ENCODE measurements around the gene HOXB3.

The HOXB3 gene

DNA sequence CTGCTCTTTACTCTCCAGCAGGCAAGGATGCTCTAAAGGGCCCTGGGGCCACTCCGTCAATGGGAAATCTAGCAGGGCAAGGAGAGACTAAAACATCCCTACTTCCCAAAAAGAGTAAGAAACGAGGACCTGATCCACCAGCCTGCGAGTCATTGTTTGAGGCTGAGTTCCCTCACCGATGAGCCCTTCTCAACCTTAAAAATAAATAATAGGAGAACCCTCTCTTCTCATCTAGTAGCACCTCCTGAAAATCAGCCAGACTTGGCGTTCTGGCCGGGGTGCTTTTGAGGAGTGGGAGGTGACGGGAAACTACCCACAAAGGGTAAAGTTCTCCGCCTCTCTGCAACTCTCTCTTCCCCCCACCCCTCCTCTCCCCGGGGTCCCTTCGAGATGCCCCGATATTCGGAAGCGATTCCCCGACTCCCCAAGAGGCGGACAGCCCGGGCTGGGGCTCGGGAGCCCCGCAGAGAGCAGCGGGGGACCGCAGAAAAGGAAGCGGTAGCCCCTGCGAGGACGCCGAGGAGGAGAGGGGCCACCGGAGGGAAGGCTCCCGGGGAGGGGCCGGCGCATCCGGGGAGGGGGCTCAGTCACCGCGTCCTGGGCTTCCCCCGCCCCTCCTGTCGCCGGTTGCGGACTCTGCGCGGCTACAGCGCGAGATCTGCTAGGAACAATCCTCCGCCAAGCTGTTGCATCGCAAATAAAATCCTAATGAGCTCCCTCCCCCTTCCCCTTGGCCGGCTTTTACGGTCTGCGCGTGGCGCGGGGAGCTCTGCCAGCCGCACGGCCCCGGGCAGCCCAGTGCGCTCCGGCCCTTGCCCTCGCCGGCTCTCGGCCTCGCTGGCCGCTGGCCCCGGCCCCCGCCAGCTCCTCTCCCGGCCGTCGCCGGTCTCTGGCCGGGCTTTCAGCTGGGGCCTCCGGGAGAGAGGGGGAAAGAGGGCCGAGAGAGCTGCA is 34.8 kb upstream of the HOXB3 start:
- H3K4me3 ChIP-seq: peak overlapping the region; percentile 57
- TF ChIP-seq, protein P1, sequence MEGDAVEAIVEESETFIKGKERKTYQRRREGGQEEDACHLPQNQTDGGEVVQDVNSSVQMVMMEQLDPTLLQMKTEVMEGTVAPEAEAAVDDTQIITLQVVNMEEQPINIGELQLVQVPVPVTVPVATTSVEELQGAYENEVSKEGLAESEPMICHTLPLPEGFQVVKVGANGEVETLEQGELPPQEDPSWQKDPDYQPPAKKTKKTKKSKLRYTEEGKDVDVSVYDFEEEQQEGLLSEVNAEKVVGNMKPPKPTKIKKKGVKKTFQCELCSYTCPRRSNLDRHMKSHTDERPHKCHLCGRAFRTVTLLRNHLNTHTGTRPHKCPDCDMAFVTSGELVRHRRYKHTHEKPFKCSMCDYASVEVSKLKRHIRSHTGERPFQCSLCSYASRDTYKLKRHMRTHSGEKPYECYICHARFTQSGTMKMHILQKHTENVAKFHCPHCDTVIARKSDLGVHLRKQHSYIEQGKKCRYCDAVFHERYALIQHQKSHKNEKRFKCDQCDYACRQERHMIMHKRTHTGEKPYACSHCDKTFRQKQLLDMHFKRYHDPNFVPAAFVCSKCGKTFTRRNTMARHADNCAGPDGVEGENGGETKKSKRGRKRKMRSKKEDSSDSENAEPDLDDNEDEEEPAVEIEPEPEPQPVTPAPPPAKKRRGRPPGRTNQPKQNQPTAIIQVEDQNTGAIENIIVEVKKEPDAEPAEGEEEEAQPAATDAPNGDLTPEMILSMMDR (IDR thresholded peaks at IDR 0.05): no peak
- H3K27ac ChIP-seq: no peak overlapping the region
- no peak for DNase-seq (ENCODE audit: low spot score)

- Histone ChIP-seq H3K4me3 (no peak overlapping the region), H3K27ac (no peak overlapping the region)
- DNase-seq (ENCODE audit: low spot score): no peak
- TF ChIP-seq, protein P1 (IDR thresholded peaks at IDR 0.05): no peak
Measured at GRCh38 chr17:48624118-48624517, 34.1 kb upstream of the HOXB3 start.

DNA sequence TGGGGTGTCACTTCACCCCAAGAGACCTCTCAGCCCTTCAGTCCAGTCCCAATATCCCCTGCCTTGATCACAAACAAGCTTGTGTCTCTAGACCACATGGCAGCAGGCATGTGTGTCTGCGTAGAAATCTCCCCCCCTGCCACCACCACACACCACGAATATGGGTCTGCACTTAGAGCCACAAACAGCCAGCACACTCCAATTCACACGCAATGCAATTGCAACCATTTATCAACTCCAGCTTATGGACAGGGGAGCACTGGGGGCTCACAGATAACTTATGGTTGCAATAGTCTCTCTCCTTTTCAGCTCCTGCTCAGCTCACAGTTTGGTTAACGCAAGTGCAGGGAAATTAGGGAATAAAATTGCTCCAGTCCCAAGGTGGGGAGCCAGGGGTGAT is 33.5 kb upstream of the HOXB3 start:
- TF ChIP-seq, protein P1 (IDR thresholded peaks at IDR 0.05): no peak
- no peak overlapping the region for H3K4me3 ChIP-seq

GRCh38 chr17:48622857-48623256 is 32.8 kb upstream of the HOXB3 start:
- Histone ChIP-seq H3K4me3 (no peak overlapping the region), H3K27ac (no peak overlapping the region)
- TF ChIP-seq, protein P1 (IDR thresholded peaks at IDR 0.05): no peak
- no peak for DNase-seq (ENCODE audit: low spot score)

More for the DNA sequence above, 33.5 kb upstream of the HOXB3 start:
- no peak for DNase-seq (ENCODE audit: low spot score)
- no peak overlapping the region for H3K27ac ChIP-seq

DNA sequence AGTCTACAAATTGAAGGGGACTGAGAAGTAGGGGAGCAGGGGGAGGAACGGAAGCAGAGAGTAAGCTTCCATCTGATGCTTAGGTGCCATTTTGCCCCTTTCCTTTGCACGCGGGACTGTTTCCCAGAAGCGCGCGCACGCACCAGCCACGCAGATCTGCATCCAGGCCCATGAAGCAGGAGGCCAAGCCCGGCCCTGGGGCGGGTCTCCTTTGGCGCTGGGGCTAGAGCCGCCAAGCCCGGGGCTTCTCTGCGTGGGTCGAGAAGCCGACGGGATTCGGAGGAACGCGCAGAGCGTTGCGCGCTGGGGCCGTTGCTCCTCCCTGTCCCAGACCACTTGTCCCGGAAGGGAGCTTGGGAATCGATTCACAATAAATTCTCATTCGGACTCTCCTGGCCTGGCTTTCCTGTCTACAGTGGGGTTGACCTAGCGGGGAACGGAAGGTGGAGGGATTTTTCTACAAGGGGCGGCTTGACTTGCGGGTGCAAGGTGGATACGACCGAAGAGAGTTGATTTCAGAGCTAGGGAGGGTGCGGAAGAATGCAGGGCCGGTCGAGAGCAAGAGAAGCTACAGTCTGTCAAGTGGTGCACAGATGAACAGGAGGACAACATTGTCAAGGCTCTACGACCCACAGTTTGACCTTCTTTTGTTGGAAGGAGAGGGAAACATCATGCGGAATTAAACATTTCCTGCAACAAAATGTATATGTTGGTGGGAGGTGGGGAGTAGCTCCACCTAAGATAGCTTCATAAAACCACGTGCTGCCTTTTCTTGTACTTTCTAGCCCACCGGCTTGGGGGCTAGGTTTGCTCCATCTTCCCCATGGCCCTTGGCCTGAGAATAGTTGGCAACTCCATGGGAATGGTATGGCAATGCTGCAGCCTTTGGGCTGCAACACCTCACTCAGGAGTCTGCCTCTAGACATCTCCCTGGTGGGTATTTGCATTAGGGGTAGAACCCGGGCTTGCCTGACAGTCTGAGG is 31.7 kb upstream of the HOXB3 start:
- H3K4me3 ChIP-seq: no peak overlapping the region
- no peak for DNase-seq (ENCODE audit: low spot score)
- H3K27ac ChIP-seq: no peak overlapping the region
- TF ChIP-seq, protein P1 (IDR thresholded peaks at IDR 0.05): no peak

DNA sequence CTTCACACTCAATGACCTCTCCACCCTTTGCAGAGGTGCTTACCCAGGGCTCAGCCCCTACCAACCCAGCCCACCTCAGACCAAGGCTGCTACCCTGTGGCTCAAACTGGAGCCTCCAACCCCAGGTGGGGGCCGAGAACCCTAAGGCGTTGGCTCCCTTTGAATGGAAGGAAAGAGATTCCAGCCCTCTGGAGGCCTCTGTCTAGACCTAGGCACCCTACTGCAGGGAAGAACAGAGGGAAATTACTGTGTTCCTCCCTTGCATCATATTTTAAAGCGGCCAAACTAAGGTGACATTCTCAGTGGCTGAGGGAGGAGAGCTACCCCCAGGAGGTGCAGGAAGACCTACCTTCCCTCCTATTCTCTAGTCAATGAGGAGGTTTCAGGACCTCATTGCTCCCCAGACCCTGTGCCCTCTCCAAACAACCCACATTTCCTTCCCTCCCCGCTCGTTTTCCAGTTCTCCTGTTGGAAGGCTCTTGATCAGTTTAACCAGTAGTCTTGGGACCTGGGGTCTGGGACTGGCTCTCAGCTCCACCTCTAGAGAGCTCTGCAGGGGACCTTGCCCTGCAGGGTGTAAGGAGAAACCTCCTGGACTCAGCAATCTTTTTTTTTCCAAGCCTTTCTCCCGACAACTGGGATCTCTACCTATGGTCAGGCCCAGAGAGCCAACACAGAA is 30.6 kb upstream of the HOXB3 start:
- no peak for DNase-seq (ENCODE audit: low spot score)

More for the DNA sequence above, 30.6 kb upstream of the HOXB3 start:
- TF ChIP-seq, protein P1 (IDR thresholded peaks at IDR 0.05): no peak
- no peak overlapping the region for H3K4me3 ChIP-seq
- no peak overlapping the region for H3K27ac ChIP-seq
